Upper lobe of left lung (tissue), 6 donors: ENCODE results near the gene VDR. TPM values are rescaled to one million over a fixed set of nuclear protein-coding genes. Genes with fewer than 3 reads are reported as not detected.

Experiments used
- ATAC-seq, 2 donors: fragments of 200-7000 bp; cut with Tn5 transposase; one replicate each; pipeline ENCODE4 v1.9.1; 2022; ENCODE audit warnings: mild to moderate bottlenecking in 2 of 2, moderate library complexity in 2 of 2; ENCODE audit not compliant: low FRiP score in 2 of 2
- DNase-seq, 2 donors: peaks; one replicate each; pipeline ENCODE4 v3.0.0-alpha.2; 2019 to 2020
- H3K27ac ChIP-seq, 4 donors: fragments of 200-600 bp; sonication (generic); one replicate each; pipeline ENCODE4 v1.5.1; 2016 to 2019
- H3K27me3 ChIP-seq, 4 donors: fragments of 200-600 bp; sonication (generic); one replicate each; pipeline ENCODE4 v1.5.1; 2017 to 2019
- H3K36me3 ChIP-seq, 4 donors: fragments of 200-600 bp; sonication (generic); one replicate each; pipeline ENCODE4 v1.5.1; 2016 to 2019
- H3K4me1 ChIP-seq, 4 donors: fragments of 200-600 bp; sonication (generic); one replicate each; pipeline ENCODE4 v1.5.1; 2018 to 2019
- H3K4me3 ChIP-seq, 4 donors: fragments of 200-600 bp; sonication (generic); one replicate each; pipeline ENCODE4 v1.5.1; 2017 to 2019; ENCODE audit warnings: mild to moderate bottlenecking in 2 of 4, moderate library complexity in 1 of 4
- H3K9me3 ChIP-seq, 4 donors: fragments of 200-600 bp; sonication (generic); one replicate each; pipeline ENCODE4 v1.5.1; 2018 to 2019
- EP300 ChIP-seq, 4 donors: sonication (generic); formaldehyde crosslinking; IDR thresholded peaks; one replicate each; pipeline ENCODE4 v1.5.1; 2017; ENCODE audit warnings: antibody characterized with exemption in 4 of 4, control low read depth in 2 of 4
- POLR2A ChIP-seq, 4 donors: fragments of 450-650 bp; IDR thresholded peaks; one replicate each; pipeline ENCODE4 v1.5.1; 2016 to 2017; ENCODE audit warnings: antibody characterized with exemption in 4 of 4, mild to moderate bottlenecking in 2 of 4
- POLR2AphosphoS5 ChIP-seq, 2 donors: sonication (generic); formaldehyde crosslinking; IDR thresholded peaks; one replicate each; pipeline ENCODE4 v1.5.1; 2017; ENCODE audit warnings: antibody characterized with exemption in 2 of 2
- WGBS, 2 donors: methylation state at CpG; one replicate each; pipeline ENCODE4 v1.1.5; 2017 to 2018; 5-methylcytosine and 5-hydroxymethylcytosine counted together
- total RNA-seq, 6 donors: library from RNA; depleted of rRNA in 4 of 6; stranded (reverse); fragments of >200 nt in 4 of 6; gene quantifications; one replicate each; pipeline versions ENCODE4 v1.1.0 to v1.2.1, GENCODE V29; 2016 to 2021
- TF ChIP-seq, protein P1 (sequence below), 6 experiments: fragments of 450-650 bp in 4 of 6; fragments of 200-600 bp in 2 of 6; sonication (generic) in 2 of 6; IDR thresholded peaks; one replicate each; pipeline ENCODE4 v1.5.1; 2016 to 2019; ENCODE audit warnings: antibody characterized with exemption in 6 of 6
- donor health status: DM: no; HTN: no; CAD: no; lungs with moderate emphysema.
- donor health status: DM: no; HTN: yes; CAD: no; lungs with severe emphysema.

The VDR gene
- total RNA-seq, 6 donors from 2014 or later: 23.0 to 41.1 (median 27.5) TPM

GRCh38 chr12:47808574-47809365, 96.0 kb downstream of the VDR start:
- TF ChIP-seq, protein P1, sequence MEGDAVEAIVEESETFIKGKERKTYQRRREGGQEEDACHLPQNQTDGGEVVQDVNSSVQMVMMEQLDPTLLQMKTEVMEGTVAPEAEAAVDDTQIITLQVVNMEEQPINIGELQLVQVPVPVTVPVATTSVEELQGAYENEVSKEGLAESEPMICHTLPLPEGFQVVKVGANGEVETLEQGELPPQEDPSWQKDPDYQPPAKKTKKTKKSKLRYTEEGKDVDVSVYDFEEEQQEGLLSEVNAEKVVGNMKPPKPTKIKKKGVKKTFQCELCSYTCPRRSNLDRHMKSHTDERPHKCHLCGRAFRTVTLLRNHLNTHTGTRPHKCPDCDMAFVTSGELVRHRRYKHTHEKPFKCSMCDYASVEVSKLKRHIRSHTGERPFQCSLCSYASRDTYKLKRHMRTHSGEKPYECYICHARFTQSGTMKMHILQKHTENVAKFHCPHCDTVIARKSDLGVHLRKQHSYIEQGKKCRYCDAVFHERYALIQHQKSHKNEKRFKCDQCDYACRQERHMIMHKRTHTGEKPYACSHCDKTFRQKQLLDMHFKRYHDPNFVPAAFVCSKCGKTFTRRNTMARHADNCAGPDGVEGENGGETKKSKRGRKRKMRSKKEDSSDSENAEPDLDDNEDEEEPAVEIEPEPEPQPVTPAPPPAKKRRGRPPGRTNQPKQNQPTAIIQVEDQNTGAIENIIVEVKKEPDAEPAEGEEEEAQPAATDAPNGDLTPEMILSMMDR (IDR thresholded peaks at IDR 0.05): peak in 4 of 6 experiments; percentile 29 to 47 (median 34)
- TF ChIP-seq EP300 (IDR thresholded peaks at IDR 0.05) (no peak), POLR2AphosphoS5 (IDR thresholded peaks at IDR 0.05) (no peak), POLR2A (IDR thresholded peaks at IDR 0.05) (peak in 1 of 4 donors; percentile 17)
- 27 to 49% methylated on average over 7 to 9 of the region's 9 CpGs for WGBS, 2 donors
- peaks cover 96 to 100% (median 98%) of the 10 kb centered on the region in 4 donors for H3K4me1 ChIP-seq
- no peaks in the 10 kb centered on the region for H3K9me3 ChIP-seq
- ATAC-seq (peak in 1 of 2 donors; percentile 3), DNase-seq (peak in 1 of 2 donors; percentile 85)
- peaks cover 0 to 16% (median 0%) of the 10 kb centered on the region in 4 donors for H3K36me3 ChIP-seq
- peak overlapping the region in 1 of 4 donors; percentile 11 for H3K4me3 ChIP-seq
- H3K27me3 ChIP-seq: no peaks in the 10 kb centered on the region
- peak overlapping the region; percentile 86 to 99 (median 98) for H3K27ac ChIP-seq

- no peaks in the 10 kb centered on the region for H3K9me3 ChIP-seq
- peaks cover 0 to 17% (median 0%) of the 10 kb centered on the region in 4 donors for H3K36me3 ChIP-seq
- peak overlapping the region; percentile 86 to 99 (median 98) for H3K27ac ChIP-seq
- H3K4me3 ChIP-seq: peak overlapping the region in 1 of 4 donors; percentile 11
- ATAC-seq (no peak), DNase-seq (peak; percentile 61 to 78)
- WGBS, 2 donors: 8 to 15% methylated on average over 5 to 9 of the region's 9 CpGs
- H3K4me1 ChIP-seq: peaks cover 97 to 100% (median 98%) of the 10 kb centered on the region in 4 donors
- peak; percentile 73 to 75 for TF ChIP-seq POLR2AphosphoS5 (IDR thresholded peaks at IDR 0.05)
- TF ChIP-seq, protein P1 (IDR thresholded peaks at IDR 0.05): no peak
- no peak for TF ChIP-seq POLR2A (IDR thresholded peaks at IDR 0.05)
- TF ChIP-seq EP300 (IDR thresholded peaks at IDR 0.05): peak in 3 of 4 donors; percentile 46 to 68 (median 57)
- H3K27me3 ChIP-seq: no peaks in the 10 kb centered on the region
Measured at GRCh38 chr12:47808050-47808449, 96.7 kb downstream of the VDR start.

GRCh38 chr12:47807338-47807737, 97.5 kb downstream of the VDR start:
- Histone ChIP-seq H3K27ac (peak overlapping the region; percentile 86 to 99 (median 98)), H3K9me3 (no peaks in the 10 kb centered on the region), H3K27me3 (no peaks in the 10 kb centered on the region), H3K36me3 (peaks cover 0 to 17% (median 0%) of the 10 kb centered on the region in 4 donors), H3K4me3 (no peak overlapping the region), H3K4me1 (peaks cover 100% of the 10 kb centered on the region in 4 donors)
- WGBS, 2 donors: 48 to 56% methylated on average over 5 of the region's 5 CpGs
- peak in 1 of 2 donors; percentile 51 for ATAC-seq
- no peak for DNase-seq
- TF ChIP-seq EP300 (IDR thresholded peaks at IDR 0.05) (no peak), POLR2A (IDR thresholded peaks at IDR 0.05) (no peak), POLR2AphosphoS5 (IDR thresholded peaks at IDR 0.05) (no peak)
- TF ChIP-seq, protein P1 (IDR thresholded peaks at IDR 0.05): no peak

GRCh38 chr12:47805417-47805816, 99.4 kb downstream of the VDR start:
- Histone ChIP-seq H3K27me3 (no peaks in the 10 kb centered on the region), H3K9me3 (no peaks in the 10 kb centered on the region), H3K4me1 (peaks cover 100% of the 10 kb centered on the region in 4 donors), H3K4me3 (no peak overlapping the region), H3K27ac (peak overlapping the region; percentile 14 to 99 (median 92)), H3K36me3 (peaks cover 0 to 21% (median 0%) of the 10 kb centered on the region in 4 donors)
- 27 to 30% methylated on average over 2 of the region's 2 CpGs for WGBS, 2 donors
- ATAC-seq (no peak), DNase-seq (no peak)
- no peak for TF ChIP-seq POLR2A (IDR thresholded peaks at IDR 0.05)
- no peak for TF ChIP-seq EP300 (IDR thresholded peaks at IDR 0.05)
- TF ChIP-seq, protein P1 (IDR thresholded peaks at IDR 0.05): no peak
- no peak for TF ChIP-seq POLR2AphosphoS5 (IDR thresholded peaks at IDR 0.05)
